Fibroblast of lung (primary cell): Measurements from ENCODE around the gene LYL1. TPM values are rescaled to one million over a fixed set of nuclear protein-coding genes. Genes with fewer than 3 reads are reported as not detected.

Experiments used
- DNase-seq, 2 donors: peaks; one replicate each; pipeline versions ENCODE4 v3.0.0 to v3.0.0-alpha.2; 2010; ENCODE audit warnings: low read depth in 2 of 2
- H2AFZ ChIP-seq: 2 replicates; pipeline ENCODE4 v1.5.1; 2012; ENCODE audit warnings: low read length, control low read depth, inconsistent platforms
- H3K27ac ChIP-seq: 2 replicates; pipeline ENCODE4 v1.5.1; 2011; ENCODE audit warnings: low read length, control low read depth; ENCODE audit not compliant: insufficient read depth
- H3K27me3 ChIP-seq: 2 replicates; pipeline ENCODE4 v1.5.1; 2011; ENCODE audit warnings: mild to moderate bottlenecking, low read length; ENCODE audit not compliant: control insufficient read depth, insufficient read depth
- H3K36me3 ChIP-seq: 2 replicates; pipeline ENCODE4 v1.5.1; 2011; ENCODE audit warnings: low read length; ENCODE audit not compliant: control insufficient read depth, insufficient read depth
- H3K4me1 ChIP-seq: 2 replicates; pipeline ENCODE4 v1.5.1; 2011; ENCODE audit warnings: low read length; ENCODE audit not compliant: control insufficient read depth, insufficient read depth; ENCODE audit errors: extremely low read depth
- H3K4me2 ChIP-seq: 2 replicates; pipeline ENCODE4 v1.5.1; 2011; ENCODE audit warnings: low read length, control low read depth; ENCODE audit not compliant: insufficient read depth; ENCODE audit errors: extremely low read depth
- H3K4me3 ChIP-seq, 4 experiments: fragments of 200-600 bp in 1 of 4; sonication (generic) in 1 of 4; replicated peaks in 1 of 4; 2 replicates each; pipeline ENCODE4 v1.5.1; 2011 to 2016; ENCODE audit warnings: low read length in 4 of 4, low read depth in 3 of 4, mild to moderate bottlenecking in 3 of 4, control low read depth in 2 of 4, inconsistent platforms in 1 of 4, mixed read lengths in 1 of 4; ENCODE audit not compliant: insufficient read depth in 1 of 4; ENCODE audit errors: control extremely low read depth in 1 of 4
- H3K79me2 ChIP-seq: 2 replicates; pipeline ENCODE4 v1.5.1; 2012; ENCODE audit warnings: mild to moderate bottlenecking, low read length, inconsistent platforms; ENCODE audit not compliant: control insufficient read depth, insufficient read depth
- H3K9ac ChIP-seq: 2 replicates; pipeline ENCODE4 v1.5.1; 2011; ENCODE audit warnings: mild to moderate bottlenecking, low read length, control low read depth; ENCODE audit not compliant: insufficient read depth
- H3K9me3 ChIP-seq: 2 replicates; pipeline ENCODE4 v1.5.1; 2012; ENCODE audit warnings: low read depth, low read length; ENCODE audit not compliant: control insufficient read depth, insufficient read depth
- H4K20me1 ChIP-seq: 2 replicates; pipeline ENCODE4 v1.5.1; 2011; ENCODE audit warnings: low read length; ENCODE audit not compliant: control insufficient read depth, insufficient read depth; ENCODE audit errors: extremely low read depth
- EZH2 ChIP-seq: IDR thresholded peaks from 2 replicates; pipeline ENCODE4 v1.5.1; 2012; ENCODE audit warnings: low read length, control low read depth, mild to moderate bottlenecking; ENCODE audit errors: missing control alignments
- polyA minus RNA-seq: library from RNA; depleted of rRNA, polyadenylated mRNA; stranded (reverse); fragments of >200 nt; gene quantifications from 2 replicates; pipeline ENCODE4 v1.2.3, GENCODE V29; 2011; ENCODE audit warnings: low replicate concordance
- polyA plus RNA-seq, 2 donors: library from polyadenylated mRNA; depleted of rRNA in 1 of 2; stranded (reverse) in 1 of 2; unstranded in 1 of 2; fragments of >200 nt; gene quantifications; 2 replicates each; pipeline ENCODE4 v1.2.1, GENCODE V29; 2011 to 2012; ENCODE audit warnings: missing spikeins in 1 of 2
- total RNA-seq: library from RNA; depleted of rRNA; stranded (reverse); fragments of >200 nt; gene quantifications from 2 replicates; pipeline ENCODE4 v1.2.1, GENCODE V29; 2014
- TF ChIP-seq, protein P1 (sequence below), 2 donors: IDR thresholded peaks in 1 of 2; conservative IDR thresholded peaks in 1 of 2; 1 replicate in 1 of 2; 2 replicates in 1 of 2; pipeline ENCODE4 v1.5.1; 2011 to 2012; ENCODE audit warnings: low read length in 2 of 2, control low read depth in 1 of 2, inconsistent platforms in 1 of 2, low read depth in 1 of 2, mild to moderate bottlenecking in 1 of 2

The LYL1 gene
- under 0.01 and 1.2 TPM in 2 replicates for total RNA-seq
- 0.26 and 0.30 TPM in 2 replicates for polyA plus RNA-seq
- 0.50 and 0.96 TPM in 2 replicates for polyA plus RNA-seq (2012)
- polyA minus RNA-seq: 0.22 TPM in 1 of 2 replicates, not detected in the other

DNA sequence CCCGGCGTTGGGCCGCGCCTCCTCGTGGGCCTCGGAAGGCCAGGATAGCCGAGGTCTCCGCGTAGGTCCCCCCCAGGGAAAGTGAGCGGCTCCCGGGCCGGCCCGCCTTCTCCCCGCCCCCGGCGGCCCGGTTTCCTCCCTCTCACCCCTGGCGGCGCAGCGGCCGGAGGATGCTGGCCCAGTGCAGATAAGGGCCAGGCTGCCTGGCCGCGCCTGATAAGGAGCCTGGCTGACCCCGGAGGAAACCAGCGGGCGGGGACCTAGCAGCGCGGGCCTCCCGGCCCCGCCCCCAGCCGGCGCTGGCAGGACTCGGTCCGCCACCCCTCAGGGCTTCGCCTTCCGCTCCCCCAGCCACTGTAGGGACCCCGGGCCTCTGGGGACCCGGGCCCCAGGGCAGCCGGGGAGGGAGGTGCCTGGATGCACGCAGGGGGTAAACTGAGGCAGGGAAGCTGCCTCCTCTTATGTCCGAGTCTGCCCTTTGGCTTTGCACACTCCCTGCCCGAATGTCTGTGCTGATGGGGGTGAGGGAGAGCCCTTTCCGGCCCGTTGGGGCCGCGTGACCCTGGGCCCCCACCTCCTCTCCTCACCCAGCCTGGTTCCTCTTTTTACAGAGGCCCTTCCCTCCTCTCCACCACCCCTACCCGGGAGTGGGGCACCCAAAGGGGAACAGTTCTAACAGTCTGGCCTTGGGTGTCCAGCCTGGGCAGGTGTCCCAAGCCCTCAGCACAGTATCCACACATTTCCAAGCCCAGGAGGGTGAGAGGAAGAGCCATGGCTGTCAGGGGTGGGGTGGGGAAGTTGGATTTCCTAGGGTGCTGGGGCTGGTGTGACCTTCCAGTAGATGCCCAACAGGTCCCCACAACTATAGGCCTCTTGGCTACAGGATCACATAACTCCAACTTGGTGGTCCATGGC, at the start of gene LYL1:
TSS of gene LYL1 (minus strand) at position 193 of the 915 bp plus-strand sequence. CDS start 1,687 bp downstream, outside the sequence.
- Histone ChIP-seq H3K27ac (peak within 1 kb of the TSS; percentile 31), H3K4me2 (peak within 1 kb of the TSS; percentile 17), H3K9ac (peak within 1 kb of the TSS; percentile 26), H3K4me1 (peaks cover 3% of the 10 kb centered on the region), H4K20me1 (no peaks in the 10 kb centered on the region), H3K27me3 (no peaks in the 10 kb centered on the region), H3K36me3 (peaks cover 17% of the 10 kb centered on the region), H3K79me2 (peaks cover 1% of the 10 kb centered on the region), H3K4me3 (peak within 1 kb of the TSS in 1 of 4 experiments; percentile 10), H3K9me3 (no peaks in the 10 kb centered on the region), H2AFZ (no peak within 1 kb of the TSS)
- peak in 1 of 2 donors; percentile 39 for DNase-seq
- TF ChIP-seq EZH2: no peak
- TF ChIP-seq, protein P1, sequence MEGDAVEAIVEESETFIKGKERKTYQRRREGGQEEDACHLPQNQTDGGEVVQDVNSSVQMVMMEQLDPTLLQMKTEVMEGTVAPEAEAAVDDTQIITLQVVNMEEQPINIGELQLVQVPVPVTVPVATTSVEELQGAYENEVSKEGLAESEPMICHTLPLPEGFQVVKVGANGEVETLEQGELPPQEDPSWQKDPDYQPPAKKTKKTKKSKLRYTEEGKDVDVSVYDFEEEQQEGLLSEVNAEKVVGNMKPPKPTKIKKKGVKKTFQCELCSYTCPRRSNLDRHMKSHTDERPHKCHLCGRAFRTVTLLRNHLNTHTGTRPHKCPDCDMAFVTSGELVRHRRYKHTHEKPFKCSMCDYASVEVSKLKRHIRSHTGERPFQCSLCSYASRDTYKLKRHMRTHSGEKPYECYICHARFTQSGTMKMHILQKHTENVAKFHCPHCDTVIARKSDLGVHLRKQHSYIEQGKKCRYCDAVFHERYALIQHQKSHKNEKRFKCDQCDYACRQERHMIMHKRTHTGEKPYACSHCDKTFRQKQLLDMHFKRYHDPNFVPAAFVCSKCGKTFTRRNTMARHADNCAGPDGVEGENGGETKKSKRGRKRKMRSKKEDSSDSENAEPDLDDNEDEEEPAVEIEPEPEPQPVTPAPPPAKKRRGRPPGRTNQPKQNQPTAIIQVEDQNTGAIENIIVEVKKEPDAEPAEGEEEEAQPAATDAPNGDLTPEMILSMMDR (conservative IDR thresholded peaks at IDR 0.05 in 1 of 2, IDR thresholded peaks at IDR 0.05 in 1 of 2; ENCODE audit: low read depth in 1 of 2, low read length in 2 of 2): no peak

DNA sequence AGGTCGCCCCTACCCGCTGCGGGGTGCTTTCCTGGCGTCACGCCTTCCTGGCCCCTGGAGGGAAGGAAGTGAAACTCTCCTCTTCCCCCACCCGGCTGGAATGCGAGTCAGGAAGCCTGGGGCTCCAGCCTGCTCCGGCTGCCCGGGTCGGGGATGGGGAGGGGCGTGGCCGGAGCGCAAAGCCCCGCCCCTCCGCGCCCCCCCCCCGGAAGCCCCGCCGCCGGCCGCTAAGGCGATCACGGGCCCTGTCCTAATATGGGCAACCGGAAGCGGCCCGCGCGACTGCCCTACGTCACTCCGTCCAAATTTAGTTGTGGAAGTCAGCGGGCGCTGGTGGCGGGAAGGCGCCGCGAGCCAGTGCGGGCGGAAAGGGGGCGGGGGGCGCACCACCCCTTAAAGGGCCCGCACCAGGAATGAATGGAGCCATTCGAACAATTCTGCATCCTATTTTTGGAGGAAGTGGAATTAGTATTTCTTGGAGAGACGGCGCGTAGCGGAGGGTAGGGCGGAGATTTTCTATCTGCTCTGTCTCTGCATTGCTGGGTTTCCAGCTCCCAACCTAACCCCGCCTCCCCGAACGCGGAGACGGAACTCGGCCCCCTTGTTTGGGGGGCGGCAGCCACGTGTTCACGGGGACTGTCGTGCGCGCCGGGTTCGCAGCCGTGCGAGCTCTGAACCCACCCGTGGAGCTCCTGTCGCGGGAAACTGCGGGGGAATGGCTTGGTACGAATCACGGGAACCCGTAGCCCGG, 49.1 kb upstream of the LYL1 start:
- Histone ChIP-seq H2AFZ (no peak overlapping the region), H3K9ac (peak overlapping the region; percentile 97), H3K36me3 (peaks cover 2% of the 10 kb centered on the region), H4K20me1 (no peaks in the 10 kb centered on the region), H3K27me3 (no peaks in the 10 kb centered on the region), H3K4me2 (peak overlapping the region; percentile 100), H3K79me2 (peaks cover 49% of the 10 kb centered on the region), H3K9me3 (no peaks in the 10 kb centered on the region), H3K4me3 (peak overlapping the region; percentile 82 to 100 (median 98)), H3K27ac (peak overlapping the region; percentile 99), H3K4me1 (peaks cover 17% of the 10 kb centered on the region)
- peak; percentile 94 to 98 for DNase-seq
- TF ChIP-seq, protein P1 (conservative IDR thresholded peaks at IDR 0.05 in 1 of 2, IDR thresholded peaks at IDR 0.05 in 1 of 2; ENCODE audit: low read depth in 1 of 2, low read length in 2 of 2): peak in 1 of 2 donors; percentile 20
- no peak for TF ChIP-seq EZH2
